ENCODE data around the gene EIF1AX.

EIF1AX gene

DNA sequence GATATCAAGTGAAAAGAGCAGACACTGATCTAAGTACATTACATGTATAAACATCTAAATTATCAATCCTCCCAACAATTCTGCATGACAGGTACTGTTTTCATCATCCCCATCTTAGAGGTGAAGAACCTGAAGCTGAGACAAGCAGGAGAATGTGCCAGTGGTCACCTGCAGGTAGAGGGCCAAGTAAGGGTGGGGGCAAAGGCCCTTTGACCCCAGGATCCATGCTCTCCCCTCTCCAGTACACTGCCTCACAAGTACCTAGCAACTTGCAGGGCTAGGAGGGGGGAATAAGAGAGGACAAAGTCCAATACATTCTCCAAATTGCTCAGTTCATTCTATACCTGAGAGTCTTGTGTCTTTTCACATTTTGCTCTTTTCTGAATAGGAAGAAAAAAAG, 16.7 kb downstream of the EIF1AX start:
- DNase-seq, result no peak

DNA sequence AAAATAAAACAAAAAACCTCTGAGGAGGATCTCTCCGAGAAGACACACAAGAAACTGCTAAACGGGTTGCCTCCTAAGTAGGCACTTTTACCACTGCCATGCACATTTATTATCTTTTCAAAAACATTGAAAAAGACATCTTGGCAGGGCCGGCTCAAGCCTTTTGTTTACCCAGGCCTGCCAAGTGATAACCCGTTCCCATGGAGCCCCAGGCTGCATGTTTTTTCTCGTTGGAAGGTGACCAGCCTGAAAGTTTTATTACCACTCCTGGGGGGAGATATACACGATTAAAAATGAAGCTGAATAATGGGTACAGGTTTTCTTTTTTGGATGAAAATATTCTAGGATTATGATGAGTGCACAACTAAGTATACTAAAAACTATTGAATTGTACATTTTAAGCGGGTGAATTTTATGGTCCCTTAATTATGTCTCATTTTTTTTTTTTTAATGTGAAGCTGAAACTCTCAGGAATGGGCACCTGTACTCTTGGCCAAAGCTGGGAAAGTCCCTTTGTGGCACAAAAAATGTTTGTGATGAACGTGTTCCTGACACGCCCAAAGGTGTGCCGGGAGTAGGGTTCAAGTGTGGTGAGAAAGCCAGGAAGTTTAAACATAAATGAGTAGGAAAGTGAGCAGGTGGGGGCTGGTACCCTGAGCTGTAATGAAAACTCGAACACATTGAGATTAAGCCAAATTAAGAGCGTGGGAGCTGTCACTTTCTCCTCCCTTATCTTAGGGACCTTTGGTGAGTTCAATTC, 23.4 kb downstream of the EIF1AX start:
- no peak for DNase-seq

DNA sequence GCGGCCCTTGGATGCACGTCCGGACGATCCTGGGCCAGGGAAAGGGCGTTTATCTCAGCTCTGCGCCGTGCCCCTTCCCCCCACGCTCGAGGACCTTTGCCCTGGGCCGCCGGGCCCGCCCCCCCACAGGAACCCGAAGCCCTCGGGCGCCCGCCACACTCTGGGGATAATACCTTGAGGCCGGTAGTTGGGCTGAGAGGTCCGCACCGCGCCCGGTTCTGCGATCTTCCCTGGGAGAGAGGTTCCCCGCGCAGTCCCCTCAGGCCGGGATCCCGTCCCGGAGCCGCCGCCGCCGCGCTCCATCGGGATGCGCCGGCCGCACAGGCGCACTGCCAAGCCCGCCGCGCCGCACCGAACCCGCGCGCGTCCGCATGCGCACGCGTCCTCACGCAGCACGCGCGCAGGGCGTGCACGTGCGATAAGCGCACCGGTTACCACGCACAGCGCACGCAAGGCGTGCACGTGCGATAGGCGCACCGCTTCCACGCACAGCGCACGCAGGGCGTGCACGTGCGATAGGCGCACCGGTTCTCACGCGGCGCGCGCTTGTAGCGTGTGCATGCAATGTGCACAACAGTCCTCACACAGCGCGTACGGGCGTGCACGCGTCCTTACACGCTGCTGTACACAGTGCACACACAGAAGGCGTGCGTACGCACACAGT, 24.9 kb downstream of the EIF1AX start, which contains the start of gene MAP7D2:
Gene MAP7D2 (minus strand): TSS at position 331 of the 664 bp plus-strand sequence. CDS start 28 bp downstream, at position 303.
- DNase-seq, result no peak

DNA sequence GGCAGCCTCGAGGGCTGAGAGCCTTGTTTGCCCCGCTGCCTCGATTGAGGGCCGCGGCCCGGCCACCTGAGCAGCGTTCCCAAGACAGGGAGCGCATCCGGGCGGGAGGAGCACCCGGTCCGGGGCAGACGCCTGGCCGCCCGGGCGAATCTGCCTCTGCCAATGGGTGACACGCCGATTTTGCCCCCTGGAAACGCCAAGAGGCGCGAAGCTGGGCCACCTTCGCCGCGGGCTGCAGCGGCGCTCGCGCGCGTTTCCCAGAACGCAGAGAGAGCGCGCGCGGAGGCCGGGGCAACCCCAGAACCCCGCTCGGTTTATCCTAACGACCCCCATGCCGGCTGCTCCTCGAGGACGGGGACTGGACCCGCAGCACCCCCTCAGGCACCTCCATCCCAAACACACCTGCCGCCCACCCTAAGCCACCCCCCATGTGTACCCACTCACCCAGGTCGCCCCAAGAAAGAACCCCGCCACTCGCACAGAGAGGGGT, 25.5 kb downstream of the EIF1AX start:
- DNase-seq, result no peak

DNA sequence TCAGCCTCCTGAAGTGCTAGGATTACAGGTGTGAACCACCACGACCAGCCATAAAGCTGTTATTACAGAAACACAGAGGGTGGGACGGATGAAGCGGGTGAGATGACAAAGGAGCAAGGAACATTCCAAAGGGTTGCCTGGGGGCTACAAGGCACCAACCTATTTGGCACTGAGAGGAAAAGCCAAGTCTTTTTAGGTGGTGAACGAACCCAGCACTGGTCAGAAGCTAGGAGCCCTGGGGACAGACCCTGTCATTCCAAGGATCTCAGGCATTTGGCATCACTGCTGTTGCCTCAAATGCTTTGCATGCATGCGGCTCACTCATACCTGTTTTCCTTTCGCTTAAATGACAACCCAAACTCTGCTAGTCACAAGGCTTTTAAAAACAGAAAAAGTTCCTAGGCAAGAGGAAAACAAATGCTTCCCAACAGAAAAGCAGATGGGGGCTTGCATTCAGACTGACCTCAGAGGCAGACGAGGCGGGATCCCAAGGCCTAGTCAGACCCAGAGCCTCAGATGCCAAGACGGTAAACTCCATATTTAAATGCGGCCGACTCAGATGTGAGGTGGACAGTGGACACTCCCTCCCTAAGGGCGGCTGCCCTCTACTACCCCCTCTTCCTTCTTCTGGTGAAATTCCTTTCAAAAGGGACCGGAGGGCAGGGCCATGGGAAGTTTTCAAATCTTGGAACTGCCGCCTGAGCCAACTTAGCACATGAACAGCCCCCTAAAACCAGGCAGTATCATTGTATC, 29.4 kb downstream of the EIF1AX start:
- DNase-seq, result no peak

DNA sequence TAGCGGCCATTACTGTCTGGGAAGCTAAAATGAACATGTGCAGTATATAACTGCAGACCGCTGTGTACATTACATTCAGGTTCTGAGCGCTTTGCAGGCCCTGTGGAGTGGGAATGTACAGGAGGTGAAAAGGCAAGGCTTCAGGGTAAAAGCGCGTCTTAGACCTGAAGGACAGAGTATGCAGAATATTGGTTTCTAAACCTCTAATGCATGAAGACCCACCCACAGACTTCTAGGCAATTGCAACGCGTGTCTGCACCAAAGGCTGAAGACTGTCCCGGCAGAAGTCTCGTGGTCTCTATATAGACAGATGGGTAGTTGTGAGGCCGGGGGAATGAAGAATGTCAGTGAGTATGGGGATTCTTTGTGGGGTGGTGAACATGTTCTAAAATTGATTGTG, 30.4 kb downstream of the EIF1AX start:
- DNase-seq, result no peak

DNA sequence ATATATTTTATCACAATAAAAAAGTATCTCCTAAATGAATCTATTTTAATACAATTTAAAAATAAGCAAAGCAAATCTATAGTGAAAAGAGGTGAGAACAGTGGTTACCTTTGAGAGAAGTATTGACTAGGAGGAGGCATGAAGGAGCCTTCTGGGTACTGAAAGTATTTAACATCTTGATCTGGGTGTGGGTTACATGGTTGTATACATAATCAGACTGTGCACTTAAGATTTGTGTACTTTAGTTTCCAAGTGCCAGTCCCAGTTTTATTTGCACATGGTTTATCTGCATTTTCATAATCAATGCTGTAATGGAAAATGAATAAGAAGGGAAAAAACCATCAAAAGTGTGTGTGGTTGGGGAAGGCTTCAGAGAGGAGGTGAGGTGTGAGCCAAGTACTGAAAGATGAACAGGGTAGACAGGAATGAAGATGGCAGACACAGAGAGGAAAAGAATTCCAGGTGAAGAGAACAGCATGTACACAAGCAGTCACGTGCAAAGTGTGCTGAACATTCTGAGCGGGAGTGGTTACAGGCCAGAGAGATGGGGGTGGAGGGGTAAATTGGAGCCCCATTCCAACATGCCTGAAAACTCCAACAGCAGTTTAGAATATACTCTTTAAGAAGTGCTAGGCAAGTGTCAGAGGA, 39.6 kb downstream of the EIF1AX start:
- no peak for DNase-seq

DNA sequence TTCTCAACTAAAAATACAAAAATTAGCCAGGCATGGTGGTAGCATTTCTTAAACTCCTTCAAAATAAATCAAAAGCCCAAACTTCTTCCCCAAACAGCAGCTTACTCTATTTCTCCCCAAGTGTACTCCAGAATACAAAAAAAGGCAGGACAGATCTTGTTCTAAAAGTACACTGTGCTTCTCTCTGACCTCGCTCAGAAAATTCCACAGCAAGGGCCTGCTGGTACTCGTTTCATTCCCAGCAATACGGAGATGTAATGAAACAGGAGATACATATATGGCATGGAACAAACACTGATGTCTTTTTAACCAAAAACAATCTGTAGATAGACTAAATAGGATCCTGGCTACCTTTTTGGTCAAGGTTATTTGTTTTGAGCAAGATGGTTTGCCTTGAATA, 50.1 kb downstream of the EIF1AX start:
- no peak for DNase-seq

DNA sequence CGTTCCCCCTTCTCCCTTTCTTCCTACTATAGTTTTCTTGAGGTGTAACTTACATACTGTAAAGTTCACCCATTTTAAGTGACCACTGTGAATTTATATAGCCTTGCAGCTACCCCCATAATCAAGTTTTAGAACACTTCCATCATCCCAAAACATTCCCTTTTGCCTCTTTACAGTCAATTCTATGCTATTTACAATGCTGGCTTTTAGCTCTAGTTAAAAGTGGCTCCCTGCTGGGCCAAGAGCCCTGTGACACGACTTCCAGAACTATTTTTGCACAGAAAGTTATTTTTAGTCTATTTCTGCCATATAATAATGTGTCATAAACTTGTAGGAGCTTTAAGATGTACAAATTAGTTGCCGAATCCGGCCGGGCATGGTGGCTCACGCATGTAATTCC, 51.8 kb downstream of the EIF1AX start:
- DNase-seq, result no peak

DNA sequence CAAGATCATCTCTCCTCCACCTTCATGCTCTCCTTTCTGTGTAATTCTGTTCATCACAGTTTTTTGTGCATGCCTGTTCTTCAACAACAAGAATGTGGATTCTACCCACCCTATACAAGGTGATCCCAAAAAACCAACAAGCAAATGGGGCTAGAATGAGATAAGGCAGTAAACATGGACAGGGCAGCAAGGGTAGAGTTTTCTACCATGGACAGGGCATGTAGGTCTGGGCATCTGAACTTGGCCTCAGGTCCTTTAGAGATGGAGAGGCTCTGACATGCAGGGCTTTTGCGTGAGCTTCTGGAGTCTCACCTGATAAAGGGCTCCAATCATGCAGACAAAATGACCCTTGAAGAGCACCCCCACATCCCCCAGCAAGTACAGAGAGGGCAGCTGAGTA, 61.4 kb downstream of the EIF1AX start:
- DNase-seq, result no peak
